Uterus (tissue), 4 donors: Measurements from ENCODE around the gene DSG1. TPM values are rescaled to one million over a fixed set of nuclear protein-coding genes. Genes with fewer than 3 reads are reported as not detected.
"Not testable (repeated sequence)": the region's sequence is repeated elsewhere in the genome, so short reads cannot be mapped to it uniquely, and the experiment has no call there.

ENCODE experiments used
- DNase-seq, 2 donors: peaks; one replicate each; pipeline ENCODE4 v3.0.0-alpha.2; 2019 to 2020
- H3K27ac ChIP-seq, 2 donors: fragments of 200-600 bp; sonication (generic); 1 replicate in 1 of 2; 2 replicates in 1 of 2; pipeline ENCODE4 v1.5.1; 2016 to 2018
- H3K27me3 ChIP-seq, 2 donors: fragments of 200-600 bp; sonication (generic); one replicate each; pipeline ENCODE4 v1.5.1; 2018 to 2019; ENCODE audit warnings: control low read depth in 1 of 2
- H3K36me3 ChIP-seq, 2 donors: fragments of 200-600 bp; sonication (generic); one replicate each; pipeline ENCODE4 v1.5.1; 2019; ENCODE audit warnings: control low read depth in 1 of 2
- H3K4me1 ChIP-seq, 2 donors: fragments of 200-600 bp; sonication (generic); one replicate each; pipeline ENCODE4 v1.5.1; 2018 to 2019; ENCODE audit warnings: control low read depth in 1 of 2
- H3K4me3 ChIP-seq, 2 donors: fragments of 200-600 bp; sonication (generic); 1 replicate in 1 of 2; 2 replicates in 1 of 2; pipeline ENCODE4 v1.5.1; 2018 to 2019; ENCODE audit warnings: mild to moderate bottlenecking in 1 of 2
- H3K9me3 ChIP-seq, 2 donors: fragments of 200-600 bp; sonication (generic); one replicate each; pipeline ENCODE4 v1.5.1; 2019; ENCODE audit warnings: control low read depth in 1 of 2
- POLR2A ChIP-seq, 2 donors: fragments of 450-650 bp; IDR thresholded peaks; one replicate each; pipeline ENCODE4 v1.6.1; 2016; ENCODE audit warnings: antibody characterized with exemption in 2 of 2, mild to moderate bottlenecking in 1 of 2, moderate library complexity in 1 of 2
- intact Hi-C: fragments of 100-400 bp; cut with DNase I; formaldehyde crosslinking; loops from one replicate; pipeline ENCODE4 v1.15.1; 2023; ENCODE audit warnings: low total_unique reads
- total RNA-seq, 4 donors: library from RNA; depleted of rRNA in 3 of 4; stranded (reverse); fragments of >200 nt in 3 of 4; gene quantifications; one replicate each; pipeline versions ENCODE4 v1.1.0 to v1.2.4, GENCODE V29; 2014 to 2023
- TF ChIP-seq, protein P1 (sequence below), 4 experiments: fragments of 200-600 bp in 2 of 4; fragments of 450-650 bp in 2 of 4; sonication (generic) in 2 of 4; IDR thresholded peaks; one replicate each; pipeline ENCODE4 v1.5.1; 2016 to 2019; ENCODE audit warnings: antibody characterized with exemption in 4 of 4, mild to moderate bottlenecking in 2 of 4, moderate library complexity in 1 of 4
- donor health status: DM: yes; HTN: yes; CAD: no.

The DSG1 gene
- total RNA-seq, 4 donors from 2014 or later: 0.14 TPM; not detected in 3

DNA sequence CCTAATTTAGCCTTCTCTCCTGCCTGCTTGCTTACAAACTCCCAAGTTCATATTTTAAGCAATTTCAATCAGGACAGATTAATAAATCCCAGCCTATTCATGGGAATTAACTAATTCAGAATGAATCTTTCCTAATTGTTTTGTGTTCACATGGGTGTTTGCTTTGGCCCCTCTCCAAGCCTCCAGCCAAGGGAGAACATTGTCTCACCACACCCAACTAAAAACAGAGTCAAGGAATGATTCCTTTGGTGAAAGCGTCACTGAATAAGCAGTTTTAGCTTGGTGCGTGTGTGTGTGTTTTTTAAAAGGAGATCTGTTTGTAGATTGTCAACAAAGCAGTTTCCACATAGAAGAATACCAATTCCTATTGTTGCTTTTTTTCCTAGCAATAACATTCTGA, 43.0 kb upstream of the DSG1 start:
- Histone ChIP-seq H3K36me3 (no peaks in the 10 kb centered on the region), H3K9me3 (no peaks in the 10 kb centered on the region), H3K4me1 (no peaks in the 10 kb centered on the region), H3K27ac (no peak overlapping the region), H3K27me3 (no peaks in the 10 kb centered on the region), H3K4me3 (no peak overlapping the region)
- peak in 1 of 2 donors; percentile 18 for DNase-seq
- intact Hi-C loops: no loop called here
- TF ChIP-seq POLR2A (IDR thresholded peaks at IDR 0.05): no peak
- TF ChIP-seq, protein P1, sequence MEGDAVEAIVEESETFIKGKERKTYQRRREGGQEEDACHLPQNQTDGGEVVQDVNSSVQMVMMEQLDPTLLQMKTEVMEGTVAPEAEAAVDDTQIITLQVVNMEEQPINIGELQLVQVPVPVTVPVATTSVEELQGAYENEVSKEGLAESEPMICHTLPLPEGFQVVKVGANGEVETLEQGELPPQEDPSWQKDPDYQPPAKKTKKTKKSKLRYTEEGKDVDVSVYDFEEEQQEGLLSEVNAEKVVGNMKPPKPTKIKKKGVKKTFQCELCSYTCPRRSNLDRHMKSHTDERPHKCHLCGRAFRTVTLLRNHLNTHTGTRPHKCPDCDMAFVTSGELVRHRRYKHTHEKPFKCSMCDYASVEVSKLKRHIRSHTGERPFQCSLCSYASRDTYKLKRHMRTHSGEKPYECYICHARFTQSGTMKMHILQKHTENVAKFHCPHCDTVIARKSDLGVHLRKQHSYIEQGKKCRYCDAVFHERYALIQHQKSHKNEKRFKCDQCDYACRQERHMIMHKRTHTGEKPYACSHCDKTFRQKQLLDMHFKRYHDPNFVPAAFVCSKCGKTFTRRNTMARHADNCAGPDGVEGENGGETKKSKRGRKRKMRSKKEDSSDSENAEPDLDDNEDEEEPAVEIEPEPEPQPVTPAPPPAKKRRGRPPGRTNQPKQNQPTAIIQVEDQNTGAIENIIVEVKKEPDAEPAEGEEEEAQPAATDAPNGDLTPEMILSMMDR (IDR thresholded peaks at IDR 0.05): no peak

DNA sequence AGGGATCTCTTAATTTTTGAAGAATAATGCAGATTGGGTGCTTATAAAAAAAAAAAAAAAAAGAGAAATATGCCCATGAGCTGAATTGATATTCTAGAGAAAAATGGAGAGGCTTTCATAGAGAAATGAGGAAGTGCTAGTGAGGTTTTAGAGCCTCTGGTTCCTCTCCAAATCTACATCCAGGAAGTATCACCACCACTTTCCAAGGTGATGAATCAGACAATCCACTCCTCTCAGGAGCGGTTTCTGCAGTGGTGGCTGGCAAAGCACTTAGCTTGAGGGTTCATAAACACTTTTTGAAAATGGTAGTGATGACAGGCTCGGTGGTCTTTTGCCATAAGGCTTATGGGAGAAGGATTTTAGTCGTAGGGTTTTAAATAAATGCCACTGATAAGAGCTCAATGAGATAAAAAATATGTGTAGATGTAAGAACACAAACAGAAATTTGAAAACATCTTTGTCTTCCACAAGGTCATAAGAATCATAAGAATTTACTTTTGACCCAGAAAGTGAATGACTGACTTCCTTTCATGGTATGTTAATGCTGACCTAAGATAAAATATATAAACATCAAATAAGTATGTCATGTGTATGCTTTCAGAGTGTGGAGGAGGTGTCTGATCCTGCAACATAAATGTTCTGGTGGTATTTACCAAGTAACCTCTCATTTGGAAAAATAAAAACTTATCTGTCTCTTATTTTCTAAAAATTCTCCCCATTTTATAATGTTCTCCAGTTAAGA, 42.1 kb upstream of the DSG1 start:
- Histone ChIP-seq H3K36me3 (no peaks in the 10 kb centered on the region), H3K27ac (no peak overlapping the region), H3K4me1 (no peaks in the 10 kb centered on the region), H3K27me3 (no peaks in the 10 kb centered on the region), H3K4me3 (no peak overlapping the region), H3K9me3 (no peaks in the 10 kb centered on the region)
- intact Hi-C loops: no loop called here
- DNase-seq: no peak
- no peak for TF ChIP-seq POLR2A (IDR thresholded peaks at IDR 0.05)
- TF ChIP-seq, protein P1 (IDR thresholded peaks at IDR 0.05): no peak

DNA sequence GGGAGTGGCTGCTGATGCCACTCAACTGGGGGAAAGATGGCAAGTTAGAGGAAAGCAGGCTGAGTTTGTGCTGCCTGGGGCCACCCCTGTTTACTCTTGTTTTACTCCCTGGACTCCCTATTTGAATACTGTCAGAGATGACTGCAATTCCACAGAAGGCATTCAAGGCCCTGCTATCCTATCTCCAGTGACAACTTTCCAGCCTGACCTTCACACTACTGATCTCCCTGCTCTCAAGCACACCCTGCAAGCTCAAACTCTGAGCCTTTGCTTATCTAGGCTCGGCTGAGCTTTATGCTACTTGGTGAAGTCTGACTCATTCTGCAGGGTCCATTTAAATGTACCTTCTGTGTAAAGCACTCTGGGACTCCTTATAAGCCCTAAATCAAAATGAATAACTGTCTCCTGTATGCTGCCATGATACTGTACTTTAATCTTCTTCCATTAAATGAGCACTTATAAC, 39.3 kb upstream of the DSG1 start:
- no peaks in the 10 kb centered on the region for H3K4me1 ChIP-seq
- H3K27ac ChIP-seq: no peak overlapping the region
- H3K4me3 ChIP-seq: no peak overlapping the region
- no peak for DNase-seq
- no peaks in the 10 kb centered on the region for H3K36me3 ChIP-seq
- TF ChIP-seq, protein P1 (IDR thresholded peaks at IDR 0.05): no peak
- no peak for TF ChIP-seq POLR2A (IDR thresholded peaks at IDR 0.05)
- H3K27me3 ChIP-seq: no peaks in the 10 kb centered on the region
- H3K9me3 ChIP-seq: no peaks in the 10 kb centered on the region
- intact Hi-C loops: no loop called here

- DNase-seq: no peak
- Histone ChIP-seq H3K36me3 (no peaks in the 10 kb centered on the region), H3K4me1 (no peaks in the 10 kb centered on the region), H3K9me3 (no peaks in the 10 kb centered on the region), H3K27ac (no peak overlapping the region), H3K4me3 (no peak overlapping the region), H3K27me3 (no peaks in the 10 kb centered on the region)
- intact Hi-C loops: no loop called here
- TF ChIP-seq, protein P1 (IDR thresholded peaks at IDR 0.05): no peak
- no peak for TF ChIP-seq POLR2A (IDR thresholded peaks at IDR 0.05)
These were observed 37.5 kb upstream of the DSG1 start for GRCh38 chr18:31280502-31280901.

GRCh38 chr18:31281437-31281836, 36.5 kb upstream of the DSG1 start:
- Histone ChIP-seq H3K27me3 (no peaks in the 10 kb centered on the region), H3K4me3 (no peak overlapping the region), H3K27ac (no peak overlapping the region), H3K4me1 (no peaks in the 10 kb centered on the region), H3K9me3 (no peaks in the 10 kb centered on the region), H3K36me3 (no peaks in the 10 kb centered on the region)
- intact Hi-C loops: no loop called here
- TF ChIP-seq POLR2A (IDR thresholded peaks at IDR 0.05): no peak
- TF ChIP-seq, protein P1 (IDR thresholded peaks at IDR 0.05): no peak
- DNase-seq: no peak

DNA sequence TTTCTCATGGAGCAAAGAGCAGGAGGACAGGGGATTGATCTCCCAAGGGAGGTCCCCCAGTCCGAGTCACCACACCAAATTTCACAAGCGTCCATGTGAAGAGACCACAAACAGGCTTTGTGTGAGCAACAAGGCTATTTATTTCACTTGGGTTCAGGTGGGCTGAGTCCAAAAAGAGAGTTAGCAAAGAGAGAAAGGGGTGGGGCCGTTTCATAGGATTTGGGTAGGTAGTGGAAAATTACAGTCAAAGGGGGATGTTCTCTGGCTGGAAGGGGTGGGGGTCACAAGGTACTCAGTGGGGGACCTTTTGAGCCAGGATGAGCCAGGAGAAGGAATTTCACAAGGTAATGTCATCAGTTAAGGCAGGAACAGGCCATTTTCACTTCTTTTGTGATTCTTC, 28.5 kb upstream of the DSG1 start:
- H3K4me3 ChIP-seq, H3K27me3 ChIP-seq, intact Hi-C loops, DNase-seq, H3K36me3 ChIP-seq, H3K27ac ChIP-seq, H3K9me3 ChIP-seq, H3K4me1 ChIP-seq: not testable (repeated sequence)
